ENCODE results near the gene FDPS.
"Not testable (repeated sequence)": the region's sequence is repeated elsewhere in the genome, so short reads cannot be mapped to it uniquely, and the experiment has no call there.

Gene FDPS

GRCh38 chr1:155320252-155320651, 11.6 kb downstream of the FDPS start:
- DNase-seq (ENCODE audit: low spot score) = no peak

DNA sequence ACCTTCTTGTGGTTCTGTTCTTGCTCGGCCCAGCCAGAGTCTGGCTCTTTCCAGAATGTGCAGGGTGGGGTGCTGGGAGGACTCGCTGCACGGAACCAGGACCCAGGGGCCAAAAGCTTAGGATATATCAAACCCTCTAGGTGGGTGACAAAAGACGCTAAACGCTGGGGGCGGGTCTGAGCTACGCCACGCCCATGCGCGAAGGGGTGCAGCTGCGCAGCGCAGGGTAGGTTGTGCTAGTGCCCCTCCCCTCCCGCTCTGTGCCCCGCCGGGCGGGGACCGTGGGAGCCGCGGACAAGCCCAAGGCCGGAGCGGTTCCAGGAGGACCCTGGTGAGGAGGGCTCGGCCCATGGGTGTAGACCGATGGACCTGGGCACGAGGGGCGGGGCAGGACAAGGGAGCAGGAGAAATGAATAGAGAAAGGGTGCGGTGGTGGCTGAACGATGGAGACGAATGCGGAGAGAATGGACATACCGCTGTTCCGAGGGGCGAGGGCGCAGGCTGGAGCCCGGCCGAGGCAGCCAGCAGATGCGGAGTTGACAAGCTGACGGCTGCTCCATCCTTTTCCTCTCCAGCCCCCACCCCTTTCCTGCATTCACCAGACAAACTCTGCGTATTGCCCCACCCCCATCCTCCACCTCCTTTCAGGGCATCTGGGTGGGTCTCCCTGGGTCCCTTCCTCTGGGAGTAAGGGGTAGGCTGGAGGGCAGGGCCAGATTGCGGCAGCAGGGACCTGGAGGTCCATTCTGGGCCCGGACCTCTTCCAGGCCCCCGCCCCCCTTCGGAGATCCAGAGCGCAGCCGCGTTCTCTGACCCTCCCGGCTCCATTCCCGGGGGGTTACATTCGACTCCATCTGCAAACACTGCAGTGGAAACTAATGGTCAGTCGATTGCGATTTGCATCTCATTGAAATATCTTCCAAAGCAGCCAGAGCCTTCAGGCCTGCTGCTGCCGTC, 12.3 kb downstream of the FDPS start, which contains the start of gene RUSC1:
RUSC1 (plus strand) TSS at position 234 of the 957 bp plus-strand sequence. CDS start 880 bp downstream, outside the sequence.
- DNase-seq (ENCODE audit: low spot score) = peak; percentile 84

GRCh38 chr1:155321639-155322503, 13.2 kb downstream of the FDPS start:
- peak; percentile 15 for DNase-seq (ENCODE audit: low spot score)

DNA sequence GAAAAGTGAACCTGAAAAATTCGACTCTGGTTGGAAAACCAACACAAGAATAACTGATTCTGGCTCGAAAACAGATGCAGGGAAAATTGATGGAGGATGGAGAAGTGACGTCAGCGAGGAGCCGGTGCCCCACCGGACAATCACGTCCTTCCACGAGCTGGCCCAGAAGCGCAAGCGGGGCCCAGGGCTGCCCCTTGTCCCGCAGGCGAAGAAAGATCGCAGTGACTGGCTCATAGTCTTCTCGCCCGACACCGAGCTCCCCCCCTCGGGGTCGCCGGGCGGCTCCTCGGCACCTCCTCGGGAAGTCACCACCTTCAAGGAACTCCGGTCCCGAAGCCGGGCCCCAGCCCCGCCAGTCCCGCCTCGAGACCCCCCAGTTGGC, 13.9 kb downstream of the FDPS start:
- peak; percentile 65 for DNase-seq (ENCODE audit: low spot score)

GRCh38 chr1:155322953-155323728, 14.5 kb downstream of the FDPS start:
- DNase-seq (ENCODE audit: low spot score) = peak; percentile 96

- DNase-seq (ENCODE audit: low spot score) = peak; percentile 92
Observed at GRCh38 chr1:155323729-155324036, 15.0 kb downstream of the FDPS start.

DNA sequence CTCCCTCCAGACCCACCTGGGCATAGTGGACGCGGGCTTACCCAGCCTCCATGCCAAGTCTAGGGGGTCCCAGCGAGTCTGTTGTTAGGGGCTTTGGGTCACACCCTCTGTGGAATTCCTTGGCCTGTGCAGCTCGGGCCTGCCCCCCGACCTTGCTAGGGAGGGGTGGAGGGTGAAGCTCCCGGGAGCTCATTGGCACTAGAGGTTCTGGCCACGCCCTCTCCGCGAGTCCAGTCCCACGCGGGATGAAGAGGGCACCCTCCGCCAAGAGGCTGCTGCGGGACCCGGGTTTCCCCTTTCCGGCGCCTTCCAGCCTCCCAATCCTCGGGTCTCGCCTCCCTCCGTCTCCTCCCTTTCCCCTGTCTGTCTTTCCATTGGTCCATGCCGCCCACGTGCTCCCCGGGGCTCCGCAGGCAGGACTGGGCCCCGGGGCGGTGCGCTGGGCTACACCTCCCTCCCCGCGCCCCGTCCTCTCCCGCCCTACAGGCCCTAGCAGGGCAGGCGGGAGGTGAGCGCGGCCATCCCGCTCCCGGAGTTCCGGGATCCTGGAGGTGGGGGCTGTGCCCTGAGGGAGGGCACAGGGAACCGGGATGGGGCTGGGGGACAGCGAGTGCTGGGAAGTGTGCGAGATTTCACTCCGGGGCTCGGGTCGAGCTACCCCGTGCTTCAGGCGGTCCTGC, 15.5 kb downstream of the FDPS start:
- peak; percentile 98 for DNase-seq (ENCODE audit: low spot score)

DNA sequence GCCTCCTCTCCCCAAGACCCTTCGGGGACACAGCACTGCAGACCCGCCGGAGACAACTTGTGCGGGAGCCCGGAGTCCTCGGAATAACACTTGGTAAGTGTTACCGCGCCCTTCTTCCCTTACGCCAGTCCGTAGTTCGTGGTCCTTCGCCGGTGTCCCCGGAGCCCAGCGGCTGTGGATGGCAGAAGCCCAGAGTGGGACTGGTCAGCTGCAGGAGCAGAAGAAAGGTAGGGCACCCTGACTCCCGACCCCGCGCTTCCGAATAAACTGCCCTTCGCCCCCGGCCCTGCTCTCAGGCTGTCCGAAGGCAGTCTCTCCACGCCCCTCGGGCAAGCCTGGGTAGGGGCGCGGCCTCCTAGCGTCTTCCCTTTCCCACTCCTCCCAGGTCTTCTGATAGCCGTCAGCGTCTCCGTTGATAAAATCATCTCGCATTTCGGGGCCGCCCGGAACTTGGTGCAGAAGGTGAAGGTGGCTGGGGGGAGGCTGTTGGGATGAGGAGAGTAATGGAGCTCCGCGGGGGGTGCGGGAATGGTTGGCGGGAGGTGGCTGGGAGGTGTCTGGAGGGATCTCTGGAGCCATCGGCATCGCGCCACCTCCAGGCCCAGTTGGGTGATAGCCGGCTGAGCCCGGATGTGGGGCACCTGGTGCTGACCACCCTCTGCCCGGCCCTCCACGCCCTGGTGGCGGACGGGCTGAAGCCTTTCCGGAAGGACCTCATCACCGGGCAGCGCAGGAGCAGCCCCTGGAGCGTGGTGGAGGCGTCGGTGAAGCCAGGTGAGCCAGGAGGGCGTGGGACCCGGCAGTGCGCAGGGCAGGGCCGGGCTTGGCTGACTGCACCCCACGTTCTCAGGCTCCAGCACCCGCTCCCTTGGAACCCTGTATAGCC, 16.3 kb downstream of the FDPS start:
- peak; percentile 79 for DNase-seq (ENCODE audit: low spot score)

- no peak for DNase-seq (ENCODE audit: low spot score)
Observed at GRCh38 chr1:155325603-155325893, 16.9 kb downstream of the FDPS start.

DNA sequence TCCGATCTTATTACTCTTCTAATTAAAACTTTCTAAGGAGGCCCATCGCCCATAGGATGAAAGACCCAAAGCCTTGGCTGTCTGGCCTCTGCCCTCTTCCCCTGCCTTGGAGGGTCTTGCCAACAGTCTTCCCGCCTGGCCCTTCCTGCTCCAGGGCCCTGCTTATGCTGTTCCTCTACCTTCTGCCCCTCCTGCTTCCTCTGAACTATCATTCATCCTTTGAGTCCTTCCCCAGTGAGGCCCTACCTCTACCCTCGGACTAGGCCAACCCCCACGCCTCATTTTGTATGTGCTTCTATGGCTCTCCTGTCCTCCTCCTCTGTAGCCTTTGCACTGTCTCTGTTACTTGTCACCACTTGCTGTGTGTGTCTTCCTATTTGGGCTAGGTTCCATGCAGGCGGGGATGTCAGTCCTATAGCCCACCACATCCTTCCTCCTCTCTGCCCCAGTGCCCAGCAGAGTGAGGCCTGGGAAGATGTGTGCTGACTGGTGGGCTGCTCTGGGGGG, 17.4 kb downstream of the FDPS start:
- no peak for DNase-seq (ENCODE audit: low spot score)

DNA sequence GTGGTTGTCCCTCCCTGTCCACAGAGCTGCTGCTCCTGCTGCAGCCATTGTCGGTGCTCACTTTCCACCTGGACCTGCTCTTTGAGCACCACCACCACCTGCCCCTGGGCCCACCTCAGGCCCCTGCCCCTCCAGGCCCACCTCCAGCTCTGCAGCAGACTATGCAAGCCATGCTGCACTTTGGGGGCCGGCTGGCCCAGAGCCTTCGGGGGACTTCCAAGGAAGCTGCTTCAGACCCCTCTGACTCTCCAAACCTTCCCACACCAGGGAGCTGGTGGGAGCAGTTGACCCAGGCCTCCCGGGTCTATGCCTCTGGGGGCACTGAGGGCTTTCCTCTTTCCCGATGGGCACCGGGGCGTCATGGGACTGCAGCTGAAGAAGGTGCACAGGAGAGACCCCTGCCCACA, 18.0 kb downstream of the FDPS start:
- DNase-seq (ENCODE audit: low spot score) = no peak

DNA sequence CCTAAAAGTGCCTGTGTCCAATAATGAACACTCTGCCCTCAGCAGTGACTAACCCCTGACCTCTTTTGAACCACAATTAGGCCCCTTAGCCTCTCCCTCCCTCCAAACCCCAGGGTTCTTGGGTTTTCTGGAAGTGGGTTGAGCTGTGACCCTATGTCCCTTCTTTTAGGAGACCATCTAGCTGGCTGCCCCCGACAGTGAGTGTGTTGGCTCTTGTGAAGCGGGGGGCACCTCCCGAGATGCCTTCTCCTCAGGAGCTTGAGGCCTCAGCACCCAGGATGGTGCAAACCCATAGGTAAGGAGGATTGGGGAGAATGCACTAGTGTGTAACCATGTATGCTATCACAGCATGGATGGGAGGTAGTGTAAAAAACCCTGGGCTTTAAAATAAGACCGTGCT, 19.3 kb downstream of the FDPS start:
- DNase-seq (ENCODE audit: low spot score) = no peak

GRCh38 chr1:155328856-155329255, 20.2 kb downstream of the FDPS start:
- not testable (repeated sequence) for DNase-seq (ENCODE audit: low spot score)

GRCh38 chr1:155329980-155330598, 21.4 kb downstream of the FDPS start:
- DNase-seq (ENCODE audit: low spot score) = no peak

DNA sequence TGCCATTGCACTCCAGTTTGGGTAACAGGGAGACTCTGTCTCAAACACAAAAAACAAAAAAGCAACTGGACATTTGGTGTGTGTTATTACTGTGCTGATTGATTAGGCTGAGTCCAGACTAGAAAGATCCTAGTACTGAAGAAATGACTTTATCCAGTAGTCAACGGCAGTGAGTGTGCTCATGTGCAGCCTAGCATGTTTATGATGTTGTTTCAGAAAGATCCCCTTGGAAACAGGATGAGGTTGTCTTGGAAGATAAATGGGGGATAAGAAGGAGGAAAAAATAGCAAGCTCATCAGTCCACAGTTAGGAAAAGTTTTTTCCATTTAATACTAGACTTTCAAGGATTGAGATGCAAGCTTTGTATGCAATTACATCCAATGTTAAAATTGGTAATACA, 26.3 kb downstream of the FDPS start:
- DNase-seq (ENCODE audit: low spot score) = no peak

- DNase-seq (ENCODE audit: low spot score) = no peak
Observed at GRCh38 chr1:155339515-155340097, 30.9 kb downstream of the FDPS start.

DNA sequence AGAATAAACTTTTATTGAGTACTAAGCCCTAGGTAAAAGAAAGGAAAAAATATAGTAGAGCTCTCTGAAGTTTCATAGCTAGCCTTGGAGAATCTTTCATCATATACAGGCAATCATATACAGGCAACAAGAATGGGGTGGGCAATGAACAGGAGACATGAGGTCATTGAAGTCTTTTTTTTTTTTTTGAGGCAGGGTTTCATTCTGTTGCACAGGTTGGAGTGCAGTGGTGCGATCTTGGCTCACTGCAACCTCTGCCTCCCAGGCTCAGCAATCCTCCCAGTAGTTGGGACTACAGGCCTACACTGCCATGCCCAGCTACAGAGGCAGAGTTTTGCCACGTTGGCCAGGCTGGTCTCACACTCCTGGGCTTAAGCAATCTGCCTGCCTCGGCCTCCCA, 34.2 kb downstream of the FDPS start:
- no peak for DNase-seq (ENCODE audit: low spot score)

- no peak for DNase-seq (ENCODE audit: low spot score)
Observed at GRCh38 chr1:155352631-155353030, 44.0 kb downstream of the FDPS start.

DNA sequence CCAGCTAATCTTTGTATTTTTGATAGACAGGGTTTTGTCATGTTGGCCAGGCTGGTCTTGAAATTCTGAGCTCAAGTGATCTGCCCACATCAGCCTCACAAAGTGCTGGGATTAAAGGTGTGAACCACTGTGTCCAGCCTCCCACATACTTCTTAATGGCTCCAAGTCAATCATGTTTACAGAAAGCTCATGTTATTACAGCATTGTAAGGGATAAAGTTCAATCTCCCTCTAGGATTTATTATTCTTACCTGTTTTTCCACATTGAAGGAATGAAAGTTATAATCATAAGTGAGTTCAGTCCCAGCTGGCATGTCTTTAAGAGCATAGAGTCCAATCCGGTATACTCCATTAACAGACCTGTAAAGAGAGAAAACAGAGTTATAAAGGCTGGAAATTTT, 51.4 kb downstream of the FDPS start:
- DNase-seq (ENCODE audit: low spot score) = no peak

Measured in AG08396 (cell line).